OCI-LY3 (cell line): Measurements from ENCODE around the gene FOXI1.

Experiments
- CTCF ChIP-seq: fragments of 200-600, 300-600 bp; sonication (generic); IDR thresholded peaks from 2 replicates; pipeline ENCODE4 v1.5.1; 2014; ENCODE audit warnings: antibody characterized with exemption, low read length, low read depth
- EZH2phosphoT487 ChIP-seq: fragments of 200-600 bp; shearing (Covaris generic); IDR thresholded peaks from 2 replicates; pipeline ENCODE4 v1.6.1; 2018; ENCODE audit warnings: antibody characterized with exemption, mixed run types, low read depth

GRCh38 chr5:170080786-170081445 is 24.8 kb upstream of the FOXI1 start:
- no peak for TF ChIP-seq CTCF
- no peak for TF ChIP-seq EZH2phosphoT487
